Spleen (tissue), 11 donors: ENCODE results near the gene NEDD4L. TPM values are rescaled to one million over a fixed set of nuclear protein-coding genes. Genes with fewer than 3 reads are reported as not detected.

Experiments
- DNase-seq: peaks from one replicate; pipeline ENCODE4 v3.0.0-alpha.2; 2020
- H3K27ac ChIP-seq, 8 donors: fragments of 200-600 bp; sonication (generic) in 7 of 8; 1 replicate in 4 of 8; 2 replicates in 4 of 8; pipeline versions ENCODE4 v1.5.0 to v1.8.0; 2016 to 2021; ENCODE audit warnings: inconsistent platforms in 4 of 8, mild to moderate bottlenecking in 4 of 8, moderate library complexity in 1 of 8
- H3K27me3 ChIP-seq, 7 donors: fragments of 200-600 bp; sonication (generic) in 6 of 7; replicated peaks in 1 of 7; 1 replicate in 4 of 7; 2 replicates in 3 of 7; pipeline versions ENCODE4 v1.5.0 to v1.8.0; 2016 to 2021; ENCODE audit warnings: inconsistent platforms in 3 of 7, mild to moderate bottlenecking in 1 of 7
- H3K36me3 ChIP-seq, 6 donors: fragments of 200-600 bp; sonication (generic) in 5 of 6; 1 replicate in 4 of 6; 2 replicates in 2 of 6; pipeline versions ENCODE4 v1.5.0 to v1.8.0; 2016 to 2021; ENCODE audit warnings: inconsistent platforms in 2 of 6
- H3K4me1 ChIP-seq, 6 donors: fragments of 200-600 bp; sonication (generic) in 5 of 6; 1 replicate in 3 of 6; 2 replicates in 3 of 6; pipeline versions ENCODE4 v1.5.0 to v1.8.0; 2016 to 2021; ENCODE audit warnings: inconsistent platforms in 3 of 6
- H3K4me3 ChIP-seq, 8 donors: fragments of 200-600 bp; sonication (generic) in 7 of 8; 1 replicate in 4 of 8; 2 replicates in 4 of 8; pipeline versions ENCODE4 v1.5.0 to v1.8.0; 2016 to 2021; ENCODE audit warnings: inconsistent platforms in 4 of 8, mild to moderate bottlenecking in 4 of 8, moderate library complexity in 2 of 8
- H3K9me3 ChIP-seq, 8 donors: fragments of 200-600 bp; sonication (generic) in 7 of 8; 1 replicate in 4 of 8; 2 replicates in 4 of 8; pipeline versions ENCODE4 v1.5.0 to v1.8.0; 2016 to 2021; ENCODE audit warnings: inconsistent platforms in 4 of 8
- POLR2A ChIP-seq, 3 donors: fragments of 450-650 bp; IDR thresholded peaks; one replicate each; pipeline ENCODE4 v1.5.1; 2017; ENCODE audit warnings: antibody characterized with exemption in 3 of 3, mild to moderate bottlenecking in 1 of 3
- POLR2AphosphoS5 ChIP-seq, 3 donors: sonication (generic); formaldehyde crosslinking; IDR thresholded peaks; one replicate each; pipeline ENCODE4 v1.5.1; 2017; ENCODE audit warnings: antibody characterized with exemption in 3 of 3
- WGBS, 5 donors: extraction: QIAGEN DNeasy Blood & Tissue Kit in 3 of 5; methylation state at CpG; one replicate each; pipeline versions ENCODE4 v1.1.5 to v1.1.7; 2013 to 2018; 5-methylcytosine and 5-hydroxymethylcytosine counted together
- intact Hi-C: fragments of 100-400 bp; cut with DNase I; formaldehyde crosslinking; loops from one replicate; pipeline ENCODE4 v1.15.0; 2023; ENCODE audit warnings: low total_unique reads
- polyA plus RNA-seq, 3 donors: library from polyadenylated mRNA; stranded (reverse); fragments of 200-250 nt; gene quantifications; one replicate each; pipeline ENCODE4 v1.2.1, GENCODE V29; 2013
- total RNA-seq, 7 donors: library from RNA; depleted of rRNA in 3 of 7; stranded (reverse); fragments of >200 nt in 3 of 7; fragmentation: NEBNext Ultra II Directional in 4 of 7; extraction: Animal tissue kit (Norgen Biotek cat#: 25700) in 4 of 7; gene quantifications; one replicate each; pipeline versions ENCODE4 v1.1.0 to v1.2.1, GENCODE V29; 2016 to 2021
- TF ChIP-seq, protein P1 (sequence below), 11 experiments: fragments of 200-600 bp in 7 of 11; fragments of 450-650 bp in 4 of 11; sonication (generic) in 4 of 11; IDR thresholded peaks in 8 of 11; conservative IDR thresholded peaks in 3 of 11; 1 replicate in 7 of 11; 2 replicates in 4 of 11; pipeline versions ENCODE4 v1.4.0 to v1.8.0; 2016 to 2021; ENCODE audit warnings: antibody characterized with exemption in 11 of 11, inconsistent platforms in 4 of 11, mild to moderate bottlenecking in 1 of 11
- donor health status: healthy with polysubstance abuse.
- donor health status: DM: no; HTN: no; CAD: no; lungs with moderate emphysema.
- donor health status: DM: no; HTN: no; CAD: no.
- donor health status: Bipolar disorder and iron deficiency.
- donor health status: healthy.
- donor health status: DM: no; HTN: no; CAD: no.
- donor health status: DM: yes; HTN: yes; CAD: no.

The NEDD4L gene
- total and polyA plus RNA-seq, 10 donors = 8.7 to 26.9 (median 18.3) TPM

DNA sequence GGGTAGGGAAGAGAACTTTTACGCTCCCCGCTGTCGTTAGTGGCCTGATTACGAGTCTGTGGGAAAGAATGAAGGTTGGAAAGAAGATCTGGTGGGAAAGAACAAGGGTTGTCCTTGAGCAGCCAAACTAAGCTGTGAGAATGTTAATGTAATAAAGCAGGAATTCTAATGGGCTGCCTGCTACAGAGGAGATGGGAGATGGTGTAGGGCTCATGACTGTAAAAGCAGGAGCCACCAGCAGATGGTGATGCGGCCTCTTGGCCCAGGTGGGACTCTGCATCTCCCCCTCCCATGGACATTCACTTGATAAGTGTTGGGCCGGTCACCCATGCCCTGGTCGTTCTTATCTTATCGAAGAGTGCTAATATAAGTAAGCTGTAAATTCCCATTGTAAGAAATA lies 150.0 kb downstream of the NEDD4L start:
- peaks cover 4 to 16% (median 12%) of the 10 kb centered on the region in 6 donors for H3K4me1 ChIP-seq
- 86 to 96% (median 91%) methylated on average over 8 of the region's 8 CpGs for WGBS, 5 donors
- no peaks in the 10 kb centered on the region for H3K36me3 ChIP-seq
- H3K4me3 ChIP-seq = no peak overlapping the region
- H3K9me3 ChIP-seq = no peaks in the 10 kb centered on the region
- no peak for DNase-seq
- peaks cover 0 to 7% (median 5%) of the 10 kb centered on the region in 7 donors for H3K27me3 ChIP-seq
- no peak overlapping the region for H3K27ac ChIP-seq
- intact Hi-C loops = no loop called here
- TF ChIP-seq, protein P1, sequence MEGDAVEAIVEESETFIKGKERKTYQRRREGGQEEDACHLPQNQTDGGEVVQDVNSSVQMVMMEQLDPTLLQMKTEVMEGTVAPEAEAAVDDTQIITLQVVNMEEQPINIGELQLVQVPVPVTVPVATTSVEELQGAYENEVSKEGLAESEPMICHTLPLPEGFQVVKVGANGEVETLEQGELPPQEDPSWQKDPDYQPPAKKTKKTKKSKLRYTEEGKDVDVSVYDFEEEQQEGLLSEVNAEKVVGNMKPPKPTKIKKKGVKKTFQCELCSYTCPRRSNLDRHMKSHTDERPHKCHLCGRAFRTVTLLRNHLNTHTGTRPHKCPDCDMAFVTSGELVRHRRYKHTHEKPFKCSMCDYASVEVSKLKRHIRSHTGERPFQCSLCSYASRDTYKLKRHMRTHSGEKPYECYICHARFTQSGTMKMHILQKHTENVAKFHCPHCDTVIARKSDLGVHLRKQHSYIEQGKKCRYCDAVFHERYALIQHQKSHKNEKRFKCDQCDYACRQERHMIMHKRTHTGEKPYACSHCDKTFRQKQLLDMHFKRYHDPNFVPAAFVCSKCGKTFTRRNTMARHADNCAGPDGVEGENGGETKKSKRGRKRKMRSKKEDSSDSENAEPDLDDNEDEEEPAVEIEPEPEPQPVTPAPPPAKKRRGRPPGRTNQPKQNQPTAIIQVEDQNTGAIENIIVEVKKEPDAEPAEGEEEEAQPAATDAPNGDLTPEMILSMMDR (IDR thresholded peaks at IDR 0.05 in 8 of 11, conservative IDR thresholded peaks at IDR 0.05 in 3 of 11) = no peak
- TF ChIP-seq POLR2A (IDR thresholded peaks at IDR 0.05) = no peak
- TF ChIP-seq POLR2AphosphoS5 (IDR thresholded peaks at IDR 0.05) = no peak

DNA sequence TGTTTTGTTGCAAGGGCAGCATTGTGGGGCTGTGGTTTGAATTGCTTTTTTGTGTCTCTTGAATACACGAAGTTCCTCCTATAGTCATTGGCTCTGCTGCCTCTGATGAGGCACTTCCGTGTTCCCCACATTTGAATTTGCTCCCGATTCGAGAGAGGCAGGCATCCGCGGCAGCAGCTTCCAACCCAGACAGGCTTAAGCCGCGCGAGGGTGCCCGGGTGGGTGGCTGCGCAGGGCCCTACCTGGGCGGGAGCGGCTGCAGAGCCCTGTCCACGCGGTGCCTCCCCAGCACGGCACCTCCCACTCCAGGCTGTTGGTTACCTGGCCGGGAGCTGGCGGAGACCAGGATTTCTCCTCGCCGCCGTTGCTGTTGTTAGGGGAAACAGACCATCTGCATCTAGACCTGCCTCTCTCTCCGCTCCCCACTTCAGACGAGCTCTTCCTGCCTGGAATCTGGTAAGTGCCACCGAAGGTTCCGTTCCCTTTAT lies 151.3 kb downstream of the NEDD4L start:
- TF ChIP-seq, protein P1 (IDR thresholded peaks at IDR 0.05 in 8 of 11, conservative IDR thresholded peaks at IDR 0.05 in 3 of 11) = no peak
- TF ChIP-seq POLR2A (IDR thresholded peaks at IDR 0.05) = no peak
- TF ChIP-seq POLR2AphosphoS5 (IDR thresholded peaks at IDR 0.05) = peak; percentile 8 to 40 (median 38)
- intact Hi-C loops = no loop called here
- 9 to 26% (median 14%) methylated on average over 25 of the region's 25 CpGs for WGBS, 5 donors
- Histone ChIP-seq H3K4me1 (peaks cover 4 to 16% (median 12%) of the 10 kb centered on the region in 6 donors), H3K27me3 (peaks cover 0 to 7% (median 5%) of the 10 kb centered on the region in 7 donors), H3K4me3 (peak overlapping the region; percentile 18 to 66 (median 30)), H3K36me3 (no peaks in the 10 kb centered on the region), H3K9me3 (no peaks in the 10 kb centered on the region), H3K27ac (no peak overlapping the region)
- DNase-seq = peak; percentile 78

DNA sequence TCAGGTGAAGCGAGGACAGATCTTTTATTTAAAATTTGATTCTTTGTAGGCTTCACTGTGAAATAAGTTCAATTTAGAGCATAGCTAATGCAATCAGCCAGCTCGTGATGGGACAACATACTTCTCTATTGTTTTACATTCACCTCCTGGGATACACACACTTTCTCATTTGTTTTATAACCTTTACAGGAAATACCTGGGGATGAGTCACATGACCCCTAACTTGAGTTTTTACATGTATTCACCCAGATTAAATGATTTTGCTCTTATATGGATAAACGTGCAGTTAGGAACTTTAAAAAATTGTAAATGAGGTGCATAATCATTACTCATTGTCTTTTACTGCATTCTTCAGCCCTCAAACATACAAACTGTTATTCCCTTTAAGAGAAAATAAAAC lies 152.1 kb downstream of the NEDD4L start:
- 72 to 85% (median 81%) methylated on average over 3 of the region's 3 CpGs for WGBS, 5 donors
- H3K4me1 ChIP-seq = peaks cover 4 to 16% (median 12%) of the 10 kb centered on the region in 6 donors
- H3K27ac ChIP-seq = no peak overlapping the region
- DNase-seq = no peak
- H3K27me3 ChIP-seq = peaks cover 0 to 7% (median 5%) of the 10 kb centered on the region in 7 donors
- no peaks in the 10 kb centered on the region for H3K9me3 ChIP-seq
- no peaks in the 10 kb centered on the region for H3K36me3 ChIP-seq
- H3K4me3 ChIP-seq = peak overlapping the region in 1 of 8 donors; percentile 66
- intact Hi-C loops = no loop called here
- TF ChIP-seq POLR2A (IDR thresholded peaks at IDR 0.05) (no peak), POLR2AphosphoS5 (IDR thresholded peaks at IDR 0.05) (no peak)
- TF ChIP-seq, protein P1 (IDR thresholded peaks at IDR 0.05 in 8 of 11, conservative IDR thresholded peaks at IDR 0.05 in 3 of 11) = no peak

DNA sequence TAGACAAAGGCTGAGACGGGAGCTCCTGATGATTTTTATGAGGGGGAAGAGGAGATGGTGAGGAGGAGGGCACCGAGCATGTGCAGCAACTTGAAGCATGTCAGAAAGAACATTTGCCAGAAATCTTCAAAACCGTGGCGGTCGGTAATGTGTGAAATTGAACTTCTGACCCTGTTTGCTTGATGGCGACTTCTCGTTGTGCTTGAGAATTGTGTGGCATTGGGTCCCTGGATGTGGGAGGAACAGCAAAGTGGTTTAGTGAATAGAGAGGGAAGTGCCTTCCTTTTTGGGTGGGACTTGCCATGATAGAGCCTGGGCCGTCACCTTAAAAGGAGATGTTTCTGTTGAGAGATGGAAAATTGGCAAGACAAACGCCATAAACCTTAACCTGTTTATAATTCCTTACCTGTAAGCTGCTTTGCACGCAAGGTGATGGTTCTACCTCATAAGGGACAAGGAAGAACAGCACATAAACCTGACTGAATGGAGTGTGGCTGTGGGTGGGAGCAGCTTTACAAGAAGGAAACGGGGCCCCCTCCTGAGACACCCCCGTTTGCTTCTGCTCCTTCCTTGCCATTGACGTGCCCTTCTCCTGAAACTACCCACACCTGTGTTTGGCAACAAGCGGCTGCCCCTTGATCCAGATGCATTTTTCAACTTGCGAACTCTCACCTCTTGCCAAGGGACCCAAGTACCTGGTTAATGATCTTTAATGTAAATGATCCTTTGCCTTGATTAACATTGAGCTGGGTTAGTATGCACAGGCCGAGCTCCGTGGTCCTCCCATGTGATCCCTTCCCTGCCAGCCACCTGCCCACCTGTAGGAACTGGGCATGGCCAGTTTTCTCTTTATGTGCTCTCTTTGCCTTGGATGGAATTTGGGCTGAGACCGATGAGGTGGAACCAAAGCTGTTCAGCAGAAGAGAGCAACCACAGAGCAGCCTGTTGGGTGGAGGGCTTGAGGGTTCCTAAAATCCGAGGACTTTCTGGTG lies 153.2 kb downstream of the NEDD4L start:
- Histone ChIP-seq H3K27me3 (peaks cover 0 to 7% (median 5%) of the 10 kb centered on the region in 7 donors), H3K36me3 (no peaks in the 10 kb centered on the region), H3K9me3 (no peaks in the 10 kb centered on the region), H3K4me3 (no peak overlapping the region), H3K4me1 (peaks cover 4 to 16% (median 12%) of the 10 kb centered on the region in 6 donors), H3K27ac (no peak overlapping the region)
- DNase-seq = no peak
- 88 to 91% (median 88%) methylated on average over 17 to 19 of the region's 19 CpGs for WGBS, 5 donors
- TF ChIP-seq POLR2A (IDR thresholded peaks at IDR 0.05) = no peak
- TF ChIP-seq, protein P1 (IDR thresholded peaks at IDR 0.05 in 8 of 11, conservative IDR thresholded peaks at IDR 0.05 in 3 of 11) = no peak
- no peak for TF ChIP-seq POLR2AphosphoS5 (IDR thresholded peaks at IDR 0.05)
- intact Hi-C loops = no loop called here
